DOHH2 (cell line): Measurements from ENCODE around the gene CCDC32.
A peak's percentile ranks its signal among the peaks of the same experiment; 100 is the strongest.

Experiments used
- H3F3A ChIP-seq: fragments of 200-600 bp; sonication (generic), shearing (Covaris generic); 2 replicates; pipeline ENCODE4 v1.6.0; 2016; ENCODE audit warnings: antibody characterized with exemption, mild to moderate bottlenecking; ENCODE audit not compliant: control insufficient read depth, insufficient read depth
- H3K27ac ChIP-seq: fragments of 200-600 bp; sonication (generic); 2 replicates; pipeline ENCODE4 v1.5.1; 2014; ENCODE audit warnings: low read depth, mild to moderate bottlenecking, low read length, moderate library complexity
- H3K27me3 ChIP-seq: fragments of 200-600 bp; sonication (generic); 2 replicates; pipeline ENCODE4 v1.6.1; 2014; ENCODE audit warnings: mild to moderate bottlenecking, low read length, mixed read lengths; ENCODE audit not compliant: control insufficient read depth
- H3K36me3 ChIP-seq: fragments of 200-600 bp; sonication (generic); 2 replicates; pipeline ENCODE4 v1.6.1; 2014; ENCODE audit warnings: mild to moderate bottlenecking, low read length, moderate library complexity, mixed read lengths; ENCODE audit not compliant: control insufficient read depth
- H3K4me1 ChIP-seq: fragments of 200-600 bp; sonication (generic); 2 replicates; pipeline ENCODE4 v1.6.1; 2014; ENCODE audit warnings: mild to moderate bottlenecking, low read length, mixed read lengths; ENCODE audit not compliant: control insufficient read depth
- H3K4me2 ChIP-seq: fragments of 200-600 bp; sonication (generic); 2 replicates; pipeline ENCODE4 v1.6.0; 2014; ENCODE audit warnings: mild to moderate bottlenecking, low read length, moderate library complexity
- H3K4me3 ChIP-seq: fragments of 200-600 bp; sonication (generic); 2 replicates; pipeline ENCODE4 v1.5.1; 2014; ENCODE audit warnings: mild to moderate bottlenecking, low read length, mixed read lengths
- H3K79me2 ChIP-seq: fragments of 200-600 bp; sonication (generic); 2 replicates; pipeline ENCODE4 v1.6.1; 2014; ENCODE audit warnings: mild to moderate bottlenecking, low read length, mixed read lengths; ENCODE audit not compliant: control insufficient read depth
- H3K9me2 ChIP-seq: fragments of 200-600 bp; sonication (generic); replicated peaks from 2 replicates; pipeline ENCODE4 v1.6.1; 2014; ENCODE audit warnings: mild to moderate bottlenecking, low read length, mixed read lengths; ENCODE audit not compliant: control insufficient read depth
- H3K9me3 ChIP-seq: fragments of 200-600 bp; sonication (generic); 2 replicates; pipeline ENCODE4 v1.6.1; 2014; ENCODE audit warnings: antibody characterized with exemption, low read length, mixed read lengths; ENCODE audit not compliant: control insufficient read depth, insufficient read depth
- H4K20me1 ChIP-seq: fragments of 200-600 bp; sonication (generic); 2 replicates; pipeline ENCODE4 v1.6.0; 2014; ENCODE audit warnings: low read depth, mild to moderate bottlenecking, antibody characterized with exemption, low read length, moderate library complexity; ENCODE audit not compliant: control insufficient read depth, insufficient read depth
- CTCF ChIP-seq: fragments of 200-600 bp; sonication (generic); IDR thresholded peaks from one replicate; pipeline ENCODE4 v1.5.1; 2014; ENCODE audit warnings: antibody characterized with exemption, mild to moderate bottlenecking, low read depth, low read length; ENCODE audit not compliant: poor library complexity, severe bottlenecking
- EZH2phosphoT487 ChIP-seq: fragments of 200-600 bp; sonication (generic); IDR thresholded peaks from 2 replicates; pipeline ENCODE4 v1.6.1; 2017; ENCODE audit warnings: borderline replicate concordance, mild to moderate bottlenecking, antibody characterized with exemption, low read length, moderate library complexity, mixed read lengths

Gene CCDC32

GRCh38 chr15:40564591-40565332, at the start of gene CCDC32:
Gene CCDC32 (minus strand): TSS chr15:40565042. CDS start chr15:40563015, 2,027 bp downstream.
- Histone ChIP-seq H3K9me3 (no peaks in the 10 kb centered on the region), H3K27me3 (no peaks in the 10 kb centered on the region), H3K79me2 (peaks cover 19% of the 10 kb centered on the region), H3K36me3 (no peaks in the 10 kb centered on the region; the same call in 1 of the 2 replicates), H3K9me2 (no peaks in the 10 kb centered on the region), H3K4me2 (peak within 1 kb of the TSS; percentile 90), H3K4me3 (peak within 1 kb of the TSS; percentile 96), H3F3A (peaks cover 4% of the 10 kb centered on the region; the same call in 1 of the 2 replicates), H4K20me1 (peaks cover 1% of the 10 kb centered on the region; the same call in 1 of the 2 replicates), H3K4me1 (peaks cover 37% of the 10 kb centered on the region), H3K27ac (peak within 1 kb of the TSS; percentile 29; the same call in 1 of the 2 replicates)
- TF ChIP-seq CTCF (no peak), EZH2phosphoT487 (no peak)

GRCh38 chr15:40613080-40613479, 48.2 kb upstream of the CCDC32 start:
- peaks cover 14% of the 10 kb centered on the region for H3K4me1 ChIP-seq
- H3K79me2 ChIP-seq = no peaks in the 10 kb centered on the region
- no peaks in the 10 kb centered on the region for H3K9me2 ChIP-seq
- no peak overlapping the region for H3K4me3 ChIP-seq
- no peaks in the 10 kb centered on the region for H3K9me3 ChIP-seq
- H3F3A ChIP-seq = peaks cover under 1% of the 10 kb centered on the region; the same call in 1 of the 2 replicates
- peaks cover 70% of the 10 kb centered on the region for H3K36me3 ChIP-seq
- no peak overlapping the region for H3K27ac ChIP-seq
- H4K20me1 ChIP-seq = no peaks in the 10 kb centered on the region
- no peaks in the 10 kb centered on the region for H3K27me3 ChIP-seq
- TF ChIP-seq EZH2phosphoT487 (no peak), CTCF (no peak)
- H3K4me2 ChIP-seq = no peak overlapping the region

- Histone ChIP-seq H3K4me3 (no peak overlapping the region), H3K79me2 (peaks cover 67% of the 10 kb centered on the region), H3K27ac (no peak overlapping the region), H3K9me3 (no peaks in the 10 kb centered on the region), H3K4me1 (peaks cover 44% of the 10 kb centered on the region), H3K27me3 (no peaks in the 10 kb centered on the region), H3K36me3 (peaks cover 74% of the 10 kb centered on the region), H3K4me2 (peak overlapping the region; percentile 14), H4K20me1 (no peaks in the 10 kb centered on the region), H3K9me2 (no peaks in the 10 kb centered on the region), H3F3A (peaks cover 16% of the 10 kb centered on the region)
- TF ChIP-seq CTCF (no peak), EZH2phosphoT487 (no peak)
Observed at GRCh38 chr15:40603935-40604334, 39.1 kb upstream of the CCDC32 start.
